Adrenal gland (tissue), 5 donors: Measurements from ENCODE around the gene CDC37L1.

Experiments used
- CTCF ChIP-seq, 6 experiments: fragments of 450-650 bp in 4 of 6; fragments of 200-600 bp in 2 of 6; sonication (generic) in 1 of 6; IDR thresholded peaks; 1 replicate in 5 of 6; 2 replicates in 1 of 6; pipeline versions ENCODE4 v1.5.1 to v1.8.0; 2016 to 2021; ENCODE audit warnings: antibody characterized with exemption in 6 of 6, mild to moderate bottlenecking in 2 of 6, moderate library complexity in 1 of 6
- POLR2A ChIP-seq, 2 donors: fragments of 450-650 bp; IDR thresholded peaks; one replicate each; pipeline ENCODE4 v1.6.1; 2017; ENCODE audit warnings: antibody characterized with exemption in 2 of 2, mild to moderate bottlenecking in 2 of 2, moderate library complexity in 1 of 2
- donor health status: DM: no; HTN: no; CAD: no.

GRCh38 chr9:4742246-4742645, 62.9 kb downstream of the CDC37L1 start:
- no peak for TF ChIP-seq CTCF (IDR thresholded peaks at IDR 0.05)
- no peak for TF ChIP-seq POLR2A (IDR thresholded peaks at IDR 0.05)
